CD4-positive, alpha-beta T cell treated with Interleukin-15 for 1 hour (primary cell): ENCODE results near the gene ABAT.
A peak's percentile ranks its signal among the peaks of the same experiment; 100 is the strongest.

Experiments
- DNase-seq: peaks from one replicate; pipeline ENCODE4 v3.0.0-alpha.2; 2020

Gene ABAT

GRCh38 chr16:8674413-8675022 is at the start of gene ABAT:
ABAT (plus strand) TSS chr16:8674617; CDS start chr16:8735740, 61,123 bp downstream.
- DNase-seq, result peak; percentile 89

- no peak for DNase-seq
Measured at GRCh38 chr16:8625491-8626087, 48.8 kb upstream of the ABAT start.

GRCh38 chr16:8626946-8627345 is 47.5 kb upstream of the ABAT start:
- no peak for DNase-seq

GRCh38 chr16:8627456-8627855 is 47.0 kb upstream of the ABAT start:
- no peak for DNase-seq

GRCh38 chr16:8628981-8629725 is 45.3 kb upstream of the ABAT start:
- DNase-seq, result no peak

GRCh38 chr16:8630255-8630953 is 44.0 kb upstream of the ABAT start:
- no peak for DNase-seq

- DNase-seq, result no peak
Measured at GRCh38 chr16:8631373-8631772, 43.0 kb upstream of the ABAT start.

GRCh38 chr16:8631818-8632465 is 42.5 kb upstream of the ABAT start:
- no peak for DNase-seq

GRCh38 chr16:8632675-8633182 is 41.7 kb upstream of the ABAT start:
- DNase-seq, result peak; percentile 80

- no peak for DNase-seq
Measured at GRCh38 chr16:8634991-8635736, 39.3 kb upstream of the ABAT start.

GRCh38 chr16:8639694-8640093 is 34.7 kb upstream of the ABAT start:
- no peak for DNase-seq

- DNase-seq, result no peak
Measured at GRCh38 chr16:8641671-8642070, 32.7 kb upstream of the ABAT start.

- DNase-seq, result no peak
Measured at GRCh38 chr16:8642146-8642545, 32.3 kb upstream of the ABAT start.

- peak; percentile 52 for DNase-seq
Measured at GRCh38 chr16:8644211-8645140, 29.9 kb upstream of the ABAT start.

GRCh38 chr16:8645141-8645521 is 29.3 kb upstream of the ABAT start:
- no peak for DNase-seq

GRCh38 chr16:8645831-8646230 is 28.6 kb upstream of the ABAT start:
- no peak for DNase-seq

GRCh38 chr16:8646326-8647053 is 27.9 kb upstream of the ABAT start:
- DNase-seq, result no peak

GRCh38 chr16:8647721-8648318 is 26.6 kb upstream of the ABAT start:
- DNase-seq, result no peak

- DNase-seq, result no peak
Measured at GRCh38 chr16:8648877-8649276, 25.5 kb upstream of the ABAT start.
